Mesendoderm (in vitro differentiated cells): ENCODE measurements around the gene EXOC2.

Experiments
- DNase-seq: peaks from one replicate; pipeline ENCODE4 v3.0.0; 2013
- H2AK5ac ChIP-seq: 2 replicates; pipeline ENCODE4 v1.6.1; 2013; ENCODE audit warnings: low read length, inconsistent platforms
- H2BK120ac ChIP-seq: 2 replicates; pipeline ENCODE4 v1.6.1; 2013; ENCODE audit warnings: low read depth, mild to moderate bottlenecking, low read length, moderate library complexity, mixed read lengths
- H2BK15ac ChIP-seq: replicated peaks from 2 replicates; pipeline ENCODE4 v1.6.1; 2013; ENCODE audit warnings: low read depth, mild to moderate bottlenecking, moderate library complexity
- H2BK5ac ChIP-seq: 2 replicates; pipeline ENCODE4 v1.6.1; 2013; ENCODE audit warnings: low read length, inconsistent platforms
- H3K18ac ChIP-seq: 2 replicates; pipeline ENCODE4 v1.6.1; 2013; ENCODE audit warnings: mild to moderate bottlenecking, low read length, mixed read lengths
- H3K23ac ChIP-seq: one replicate; pipeline ENCODE4 v1.6.1; 2013; ENCODE audit warnings: low read length
- H3K27ac ChIP-seq: 2 replicates; pipeline ENCODE4 v1.5.1; 2013; ENCODE audit warnings: low read depth, mild to moderate bottlenecking, inconsistent platforms, low read length, moderate library complexity
- H3K27me3 ChIP-seq: 2 replicates; pipeline ENCODE4 v1.6.1; 2013; ENCODE audit warnings: low read length, control low read depth, mild to moderate bottlenecking, inconsistent platforms; ENCODE audit not compliant: insufficient read depth, poor library complexity
- H3K36me3 ChIP-seq: 2 replicates; pipeline ENCODE4 v1.6.1; 2013; ENCODE audit warnings: low read length, inconsistent platforms; ENCODE audit not compliant: control insufficient read depth, insufficient read depth
- H3K4ac ChIP-seq: one replicate; pipeline ENCODE4 v1.6.1; 2013; ENCODE audit warnings: low read depth, mild to moderate bottlenecking, low read length, moderate library complexity
- H3K4me1 ChIP-seq: 2 replicates; pipeline ENCODE4 v1.6.1; 2013; ENCODE audit warnings: low read depth, low read length, inconsistent platforms; ENCODE audit not compliant: control insufficient read depth
- H3K4me2 ChIP-seq: 2 replicates; pipeline ENCODE4 v1.6.1; 2013; ENCODE audit warnings: low read length
- H3K4me3 ChIP-seq: 2 replicates; pipeline ENCODE4 v1.5.1; 2013; ENCODE audit warnings: mild to moderate bottlenecking, low read length
- H3K56ac ChIP-seq: one replicate; pipeline ENCODE4 v1.6.1; 2013; ENCODE audit warnings: low read length
- H3K79me1 ChIP-seq: 2 replicates; pipeline ENCODE4 v1.6.1; 2013; ENCODE audit warnings: low read length, inconsistent platforms
- H3K79me2 ChIP-seq: 2 replicates; pipeline ENCODE4 v1.6.1; 2013; ENCODE audit warnings: mild to moderate bottlenecking, low read length; ENCODE audit not compliant: control insufficient read depth, insufficient read depth
- H3K9ac ChIP-seq: 2 replicates; pipeline ENCODE4 v1.6.1; 2013; ENCODE audit warnings: low read length, inconsistent platforms
- H4K5ac ChIP-seq: one replicate; pipeline ENCODE4 v1.6.1; 2013; ENCODE audit warnings: low read length
- H4K8ac ChIP-seq: one replicate; pipeline ENCODE4 v1.6.1; 2013; ENCODE audit warnings: low read depth, mild to moderate bottlenecking, control low read depth, low read length, moderate library complexity
- WGBS: extraction: QIAGEN DNeasy Blood & Tissue Kit; methylation state at CpG from one replicate; pipeline ENCODE4 v1.1.7; 2013; ENCODE audit warnings: low lambda C conversion rate, missing lambda C conversion rate; ENCODE audit not compliant: insufficient coverage; ENCODE audit errors: extremely low coverage; 5-methylcytosine and 5-hydroxymethylcytosine counted together

Gene EXOC2

DNA sequence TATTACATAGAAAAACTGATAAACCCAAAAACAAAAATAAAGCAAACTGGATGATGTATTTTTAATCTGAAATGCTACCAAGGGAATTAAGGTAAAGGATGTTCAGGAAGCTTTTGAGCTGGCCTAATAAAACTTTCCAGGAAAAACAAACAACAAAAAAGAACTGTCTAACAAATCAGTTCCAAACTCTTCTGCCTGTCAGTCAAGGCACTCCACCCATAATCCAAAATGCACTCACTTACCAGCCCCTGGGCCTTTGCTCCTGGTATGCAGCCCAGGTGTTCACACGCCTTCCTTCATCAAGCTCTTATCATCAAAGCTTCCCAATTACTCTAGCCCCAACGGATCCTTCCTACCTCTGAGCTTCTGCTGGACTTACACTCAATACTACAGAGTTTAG, 3.7 kb downstream of the EXOC2 start:
- H3K36me3 ChIP-seq, result no peaks in the 10 kb centered on the region
- no peak overlapping the region for H3K4ac ChIP-seq
- no peaks in the 10 kb centered on the region for H3K4me1 ChIP-seq
- no peak overlapping the region for H3K56ac ChIP-seq
- peaks cover 23% of the 10 kb centered on the region for H3K79me2 ChIP-seq
- no CpG with 5 or more reads among the region's 2 CpGs for WGBS
- no peak overlapping the region for H2AK5ac ChIP-seq
- no peak for DNase-seq
- no peak overlapping the region for H4K8ac ChIP-seq
- H3K27ac ChIP-seq, result no peak overlapping the region
- no peak overlapping the region for H2BK5ac ChIP-seq
- no peak overlapping the region for H3K9ac ChIP-seq
- H3K18ac ChIP-seq, result no peak overlapping the region
- H3K27me3 ChIP-seq, result no peaks in the 10 kb centered on the region
- no peak overlapping the region for H3K23ac ChIP-seq
- H2BK15ac ChIP-seq, result no peak overlapping the region
- no peak overlapping the region for H3K4me2 ChIP-seq
- H4K5ac ChIP-seq, result no peak overlapping the region
- H3K4me3 ChIP-seq, result no peak overlapping the region
- H3K79me1 ChIP-seq, result peaks cover 17% of the 10 kb centered on the region
- H2BK120ac ChIP-seq, result no peak overlapping the region

DNA sequence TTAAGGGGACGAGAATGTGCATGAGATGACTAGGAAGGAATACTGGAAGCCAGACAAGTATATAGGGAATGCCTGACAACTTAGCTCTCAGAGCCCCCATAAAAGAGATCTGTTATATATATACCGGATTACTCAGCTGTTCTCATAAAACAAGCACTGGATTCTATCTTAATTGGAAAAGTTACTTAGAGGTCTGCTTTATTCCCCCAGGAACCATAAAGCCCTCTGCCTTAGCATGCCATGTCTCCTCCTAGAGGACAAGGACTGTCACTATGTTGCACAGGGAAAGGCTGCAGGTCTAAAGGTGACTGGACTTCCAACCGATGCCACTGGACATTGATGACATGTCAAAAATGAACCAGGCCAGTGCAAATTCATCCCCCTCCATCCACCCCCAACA, 6.4 kb downstream of the EXOC2 start:
- WGBS, result no CpG with 5 or more reads among the region's 3 CpGs
- Histone ChIP-seq H3K9ac (no peak overlapping the region), H2AK5ac (no peak overlapping the region), H3K79me2 (peaks cover 26% of the 10 kb centered on the region), H3K18ac (no peak overlapping the region), H3K56ac (no peak overlapping the region), H3K4ac (no peak overlapping the region), H3K36me3 (no peaks in the 10 kb centered on the region), H4K5ac (no peak overlapping the region), H3K4me3 (no peak overlapping the region), H3K27ac (no peak overlapping the region), H3K79me1 (peaks cover 16% of the 10 kb centered on the region), H3K4me2 (no peak overlapping the region), H2BK15ac (no peak overlapping the region), H3K27me3 (no peaks in the 10 kb centered on the region), H4K8ac (no peak overlapping the region), H3K23ac (no peak overlapping the region), H3K4me1 (peaks cover 2% of the 10 kb centered on the region), H2BK120ac (no peak overlapping the region), H2BK5ac (no peak overlapping the region)
- peak; percentile 56 for DNase-seq

DNA sequence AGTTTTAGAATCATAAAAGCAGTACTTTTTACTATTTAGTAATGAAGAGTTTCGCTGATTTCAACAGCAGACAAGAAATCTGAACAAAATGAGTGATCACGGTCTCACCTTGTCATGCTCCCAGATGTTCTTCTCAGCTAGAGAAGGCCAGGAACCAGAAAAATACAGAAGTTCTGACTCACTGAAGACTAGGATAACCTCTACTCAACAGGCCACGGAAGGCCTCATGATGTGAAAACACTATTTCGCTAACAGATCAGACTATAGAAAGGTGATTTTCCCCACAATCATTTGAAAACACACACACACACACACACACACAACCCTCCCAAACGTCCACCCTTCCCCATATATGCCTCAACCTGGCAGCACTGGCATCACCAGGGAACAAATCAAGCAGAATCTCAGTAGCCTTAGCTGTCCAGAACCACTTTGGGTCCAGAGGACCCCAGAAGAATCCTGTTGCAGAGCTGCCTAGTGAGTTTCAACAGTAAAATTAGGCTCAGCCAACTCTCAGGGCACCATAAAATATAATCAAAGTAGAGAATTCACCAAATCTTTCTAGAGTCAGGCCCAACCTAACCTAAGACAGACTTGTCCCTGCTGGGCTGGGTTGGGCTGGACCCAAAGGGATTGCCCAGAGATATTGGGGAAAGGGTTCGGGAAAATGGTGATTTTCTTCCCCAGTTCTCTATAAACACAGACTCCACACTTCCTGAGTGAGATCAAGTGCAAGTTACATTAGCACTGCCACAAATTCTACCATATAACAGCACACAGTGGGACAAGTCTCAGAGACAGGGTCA, 7.9 kb downstream of the EXOC2 start:
- H4K8ac ChIP-seq, result no peak overlapping the region

DNA sequence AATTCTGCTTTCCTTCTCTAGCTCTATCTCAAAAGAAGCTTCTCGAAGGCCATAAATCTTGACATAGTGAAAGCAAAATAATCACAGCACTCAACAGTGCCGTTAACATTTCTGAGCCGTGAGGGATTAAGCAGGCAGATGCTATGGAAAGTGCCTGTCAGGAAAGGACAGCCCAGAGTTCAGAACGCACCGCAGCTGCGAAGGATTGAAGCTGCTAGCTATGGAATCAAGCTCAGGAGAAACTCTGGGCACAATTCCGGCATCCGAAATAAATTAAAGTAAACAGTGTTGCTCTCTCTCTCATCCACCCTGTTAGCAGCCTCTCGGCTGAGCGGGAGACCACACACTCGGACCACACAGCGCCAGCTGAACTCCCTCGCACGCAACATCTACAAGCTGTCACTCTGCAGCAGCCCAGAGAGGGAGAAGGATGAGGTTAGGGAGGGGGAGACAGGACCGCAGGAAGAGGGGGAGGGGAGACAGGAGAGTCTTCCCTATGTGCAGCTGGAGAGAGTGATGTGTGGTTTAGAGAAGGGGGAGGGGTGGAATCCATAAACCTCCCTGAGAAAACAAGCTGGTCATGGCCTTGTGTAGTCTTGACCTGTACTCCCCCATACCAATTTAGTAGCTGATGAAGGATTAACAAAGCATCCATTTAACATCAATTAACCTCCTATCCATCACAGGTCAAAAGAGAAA, 9.0 kb downstream of the EXOC2 start:
- H2BK120ac ChIP-seq, result no peak overlapping the region
- H3K79me1 ChIP-seq, result peaks cover 13% of the 10 kb centered on the region
- H3K4ac ChIP-seq, result no peak overlapping the region
- H4K8ac ChIP-seq, result no peak overlapping the region
- H3K79me2 ChIP-seq, result peaks cover 18% of the 10 kb centered on the region
- peak overlapping the region; percentile 6 for H3K9ac ChIP-seq
- no peak overlapping the region for H4K5ac ChIP-seq
- H2BK15ac ChIP-seq, result no peak overlapping the region
- no peak overlapping the region for H2BK5ac ChIP-seq
- WGBS, result no CpG with 5 or more reads among the region's 15 CpGs
- no peak overlapping the region for H3K23ac ChIP-seq
- H3K27ac ChIP-seq, result no peak overlapping the region
- H3K56ac ChIP-seq, result no peak overlapping the region
- H3K27me3 ChIP-seq, result no peaks in the 10 kb centered on the region
- peaks cover 8% of the 10 kb centered on the region for H3K4me1 ChIP-seq
- H3K36me3 ChIP-seq, result no peaks in the 10 kb centered on the region
- H3K4me3 ChIP-seq, result no peak overlapping the region
- H3K18ac ChIP-seq, result no peak overlapping the region
- peak; percentile 86 for DNase-seq
- H2AK5ac ChIP-seq, result no peak overlapping the region
- H3K4me2 ChIP-seq, result peak overlapping the region; percentile 39

More for the DNA sequence above, 7.9 kb downstream of the EXOC2 start:
- Histone ChIP-seq H3K4me3 (no peak overlapping the region), H3K4ac (no peak overlapping the region), H3K79me2 (peaks cover 18% of the 10 kb centered on the region), H3K56ac (no peak overlapping the region), H2AK5ac (no peak overlapping the region), H3K27ac (peak overlapping the region; percentile 30), H3K18ac (no peak overlapping the region), H3K23ac (no peak overlapping the region), H3K36me3 (no peaks in the 10 kb centered on the region), H2BK15ac (no peak overlapping the region), H3K9ac (no peak overlapping the region), H3K79me1 (peaks cover 16% of the 10 kb centered on the region), H2BK120ac (no peak overlapping the region), H3K27me3 (no peaks in the 10 kb centered on the region), H2BK5ac (no peak overlapping the region), H3K4me1 (peaks cover 8% of the 10 kb centered on the region), H4K5ac (no peak overlapping the region), H3K4me2 (no peak overlapping the region)
- DNase-seq, result no peak
- no CpG with 5 or more reads among the region's 6 CpGs for WGBS

DNA sequence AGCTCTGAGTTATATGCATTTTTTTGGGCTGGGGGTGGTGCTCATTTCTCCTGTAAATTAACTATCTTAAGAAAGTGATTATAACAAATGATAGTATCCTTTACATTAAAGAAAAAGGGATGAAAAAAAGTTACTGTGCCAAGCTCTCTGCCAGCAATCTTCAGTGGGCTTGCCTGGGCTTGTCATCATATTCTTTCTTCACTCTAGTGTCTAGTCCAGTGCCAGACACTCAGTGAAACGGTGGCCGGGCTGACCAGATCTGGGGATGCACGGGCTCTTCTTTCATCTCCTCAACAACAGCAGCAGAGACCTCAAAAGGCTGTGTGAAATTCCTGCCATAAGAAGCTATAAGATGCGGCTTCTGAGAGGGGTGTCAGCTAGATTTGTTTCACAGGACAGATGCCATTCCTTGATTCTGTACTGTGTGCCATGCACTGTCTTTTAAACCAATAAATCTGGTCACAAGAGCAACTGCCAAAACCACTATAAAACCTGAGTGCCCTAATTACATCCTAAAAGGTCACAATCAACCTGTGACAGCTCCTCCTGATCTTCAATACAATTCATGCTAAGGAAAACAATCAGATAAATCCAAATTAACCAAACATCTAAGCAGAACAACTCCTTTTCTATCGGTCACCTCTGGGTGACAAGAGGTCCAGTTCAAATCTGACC, 12.1 kb downstream of the EXOC2 start:
- no CpG with 5 or more reads among the region's 5 CpGs for WGBS

More for the DNA sequence above, 12.1 kb downstream of the EXOC2 start:
- peaks cover 8% of the 10 kb centered on the region for H3K79me1 ChIP-seq
- no peak overlapping the region for H3K4me3 ChIP-seq
- H3K56ac ChIP-seq, result peak overlapping the region; percentile 29
- H2BK5ac ChIP-seq, result no peak overlapping the region
- no peak overlapping the region for H3K23ac ChIP-seq
- H3K36me3 ChIP-seq, result no peaks in the 10 kb centered on the region
- H3K4ac ChIP-seq, result no peak overlapping the region
- peaks cover 8% of the 10 kb centered on the region for H3K4me1 ChIP-seq
- no peaks in the 10 kb centered on the region for H3K27me3 ChIP-seq
- no peak overlapping the region for H2AK5ac ChIP-seq
- DNase-seq, result no peak
- H3K4me2 ChIP-seq, result no peak overlapping the region
- no peak overlapping the region for H2BK15ac ChIP-seq
- no peak overlapping the region for H2BK120ac ChIP-seq
- H4K5ac ChIP-seq, result no peak overlapping the region
- H3K18ac ChIP-seq, result peak overlapping the region; percentile 95
- no peak overlapping the region for H4K8ac ChIP-seq
- H3K27ac ChIP-seq, result no peak overlapping the region
- no peak overlapping the region for H3K9ac ChIP-seq
- peaks cover 18% of the 10 kb centered on the region for H3K79me2 ChIP-seq
